ENCODE data around the gene HORMAD2.
"Not testable (repeated sequence)": the region's sequence is repeated elsewhere in the genome, so short reads cannot be mapped to it uniquely, and the experiment has no call there.

HORMAD2 gene

GRCh38 chr22:30211124-30211820, 131.0 kb downstream of the HORMAD2 start:
- DNase-seq (ENCODE audit: low read depth) = no peak

GRCh38 chr22:30212363-30212995, 132.2 kb downstream of the HORMAD2 start:
- DNase-seq (ENCODE audit: low read depth) = no peak

DNA sequence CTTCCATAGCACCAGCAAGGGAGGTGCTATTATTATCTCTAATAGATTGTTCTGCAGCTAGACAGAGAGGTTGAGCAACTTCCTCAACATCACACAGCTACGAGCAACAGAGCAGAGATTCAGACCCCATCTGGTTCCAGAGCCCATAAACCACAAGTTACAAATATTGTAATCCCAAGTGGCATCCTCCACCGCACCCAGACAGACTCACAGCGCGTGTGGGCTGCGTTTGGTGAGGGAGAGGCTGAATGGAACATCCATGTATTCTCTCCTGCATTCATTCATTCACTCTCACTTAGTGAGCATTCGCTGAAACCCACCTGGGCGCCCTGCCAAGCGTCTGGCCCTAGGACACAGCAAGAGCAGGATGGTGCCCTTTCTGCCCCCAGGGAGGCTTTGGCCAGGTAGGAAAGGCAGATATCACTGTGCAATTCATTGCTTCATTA, 132.8 kb downstream of the HORMAD2 start:
- no peak for DNase-seq (ENCODE audit: low read depth)

DNA sequence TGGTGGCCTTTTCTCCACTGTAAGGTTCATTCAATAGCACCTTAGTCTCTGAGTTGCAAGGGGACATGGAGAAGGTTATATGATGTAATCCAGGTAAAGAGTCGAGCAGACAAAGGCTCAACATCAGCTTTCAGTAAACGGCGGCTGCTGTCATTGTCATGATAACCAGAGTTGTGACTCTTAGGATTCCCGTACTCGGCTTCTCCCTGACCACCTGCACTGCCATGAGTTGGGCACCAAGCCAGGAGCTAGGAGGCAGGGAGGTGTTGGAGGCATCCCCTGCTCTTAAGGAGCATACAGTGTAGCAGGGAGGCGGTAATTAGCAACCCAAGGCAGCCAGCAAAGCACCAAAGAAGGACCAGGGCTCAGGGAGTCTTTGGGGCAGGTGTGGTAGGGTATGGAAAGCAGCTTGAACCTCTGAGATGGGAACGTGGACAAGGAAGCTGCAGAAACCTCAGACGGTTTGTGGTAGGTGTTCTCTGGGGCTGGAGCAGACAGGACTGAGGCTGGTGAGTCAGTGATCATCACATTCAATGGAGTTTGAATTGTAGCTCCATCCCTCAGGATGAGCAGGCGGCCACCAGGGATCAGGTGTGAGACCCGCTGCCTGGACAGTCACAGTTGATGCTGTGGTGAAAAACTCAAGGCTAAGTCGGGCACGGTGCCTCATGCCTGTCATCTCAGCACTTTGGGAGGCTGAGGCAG, 134.6 kb downstream of the HORMAD2 start:
- no peak for DNase-seq (ENCODE audit: low read depth)

GRCh38 chr22:30216272-30216671, 136.0 kb downstream of the HORMAD2 start:
- DNase-seq (ENCODE audit: low read depth) = not testable (repeated sequence)

- DNase-seq (ENCODE audit: low read depth) = no peak
These were observed 136.4 kb downstream of the HORMAD2 start for GRCh38 chr22:30216710-30217109.

DNA sequence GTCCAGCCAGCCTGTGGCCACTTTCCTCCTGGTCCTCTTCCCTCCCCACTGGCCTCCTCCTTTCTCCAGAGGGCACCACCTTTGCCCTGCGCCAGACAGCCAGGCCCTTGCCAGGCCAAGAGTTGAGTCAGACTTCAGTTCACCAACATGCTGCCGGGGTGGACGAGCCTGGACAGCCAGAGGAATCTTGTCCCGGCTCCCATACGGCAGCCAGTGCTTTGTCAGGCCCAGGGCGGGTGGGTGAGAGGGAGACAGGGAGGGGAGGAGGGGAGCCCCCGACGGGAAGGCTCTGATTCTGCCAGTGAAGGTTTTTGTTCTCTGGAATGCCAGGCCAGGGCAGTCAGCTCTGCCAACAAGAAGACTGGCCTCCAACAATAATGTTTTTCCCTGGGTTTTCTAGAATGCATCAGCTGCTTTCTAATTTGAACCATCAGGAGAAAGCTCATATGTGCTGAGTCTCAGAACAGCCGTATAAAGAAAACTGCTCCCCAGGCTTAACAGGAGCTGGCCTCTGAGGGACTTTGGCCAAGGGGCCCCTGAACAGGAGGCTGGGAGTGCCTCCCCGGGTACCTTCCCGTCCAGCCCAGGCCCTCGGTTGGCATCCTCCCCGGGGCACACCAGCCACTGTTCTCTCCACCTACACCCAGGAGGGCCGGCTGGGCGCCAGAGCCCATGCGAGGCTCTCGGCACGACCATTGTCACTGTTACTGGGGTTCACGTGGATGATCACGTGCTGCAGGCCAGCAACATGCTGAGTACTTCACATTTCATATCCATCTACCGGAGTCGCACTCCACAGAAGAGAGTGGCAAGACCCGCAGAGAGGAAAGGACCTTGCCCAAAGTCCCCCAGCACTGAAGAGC, 137.7 kb downstream of the HORMAD2 start:
- DNase-seq (ENCODE audit: low read depth) = no peak

DNA sequence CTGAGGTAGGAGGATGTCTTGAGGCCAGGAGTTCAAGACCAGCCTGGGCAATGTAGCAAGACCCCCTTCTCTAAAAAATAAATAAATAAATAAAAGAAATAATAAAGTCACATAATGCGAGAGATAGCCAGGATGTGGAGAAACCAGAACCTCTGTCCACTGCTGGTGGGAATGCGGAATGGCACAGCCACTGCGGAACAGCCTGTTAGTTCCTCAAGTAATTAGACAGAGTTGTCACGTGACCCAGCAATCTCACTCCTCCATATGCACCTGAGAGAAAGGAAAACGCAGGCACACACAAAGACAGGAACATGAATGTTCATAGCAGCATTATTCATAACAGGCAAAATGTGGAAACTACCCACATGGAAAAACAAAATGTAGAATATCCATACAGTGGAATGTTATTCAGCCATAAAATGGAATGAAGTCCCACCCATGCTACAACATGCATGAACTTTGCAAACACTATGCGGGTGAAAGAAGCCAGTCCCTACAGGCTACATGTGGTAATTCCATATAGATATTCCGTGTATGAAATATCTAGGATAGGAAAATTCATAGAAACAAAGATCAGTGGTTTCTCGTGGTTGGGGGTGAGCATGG, 138.9 kb downstream of the HORMAD2 start:
- no peak for DNase-seq (ENCODE audit: low read depth)

DNA sequence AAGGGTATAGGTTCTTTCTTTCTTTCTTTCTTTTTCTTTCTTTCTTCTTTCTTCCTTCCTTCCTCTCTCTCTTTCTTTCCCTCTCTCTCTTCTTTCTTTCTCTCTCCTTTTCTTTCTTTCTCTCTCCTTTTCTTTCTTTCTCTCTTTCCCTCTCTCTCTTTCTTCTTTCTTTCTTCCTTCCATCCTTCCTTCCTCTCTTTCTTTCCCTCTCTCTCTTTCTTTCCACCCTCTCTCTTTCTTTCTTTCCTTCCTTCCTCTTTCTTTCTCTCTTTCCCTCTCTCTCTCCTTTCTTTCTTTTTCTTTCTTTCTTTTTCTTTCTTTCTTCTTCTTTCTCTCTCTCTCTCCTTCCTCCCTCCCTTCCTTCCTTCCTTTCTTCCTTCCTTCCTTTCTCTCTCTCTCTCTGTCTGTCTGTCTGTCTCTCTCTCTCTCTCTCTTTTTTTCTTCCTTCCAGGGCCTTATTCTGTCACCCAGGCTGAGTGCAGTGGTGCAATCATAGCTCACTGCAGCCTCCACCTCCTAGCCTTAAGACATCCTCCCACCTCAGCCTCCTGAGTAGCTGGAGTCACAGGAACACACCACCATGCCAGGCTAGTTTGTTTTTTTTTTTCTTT, 139.5 kb downstream of the HORMAD2 start:
- DNase-seq (ENCODE audit: low read depth) = no peak

- DNase-seq (ENCODE audit: low read depth) = no peak
These were observed 140.2 kb downstream of the HORMAD2 start for GRCh38 chr22:30220338-30221012.

- DNase-seq (ENCODE audit: low read depth) = no peak
These were observed 141.1 kb downstream of the HORMAD2 start for GRCh38 chr22:30221121-30221992.

DNA sequence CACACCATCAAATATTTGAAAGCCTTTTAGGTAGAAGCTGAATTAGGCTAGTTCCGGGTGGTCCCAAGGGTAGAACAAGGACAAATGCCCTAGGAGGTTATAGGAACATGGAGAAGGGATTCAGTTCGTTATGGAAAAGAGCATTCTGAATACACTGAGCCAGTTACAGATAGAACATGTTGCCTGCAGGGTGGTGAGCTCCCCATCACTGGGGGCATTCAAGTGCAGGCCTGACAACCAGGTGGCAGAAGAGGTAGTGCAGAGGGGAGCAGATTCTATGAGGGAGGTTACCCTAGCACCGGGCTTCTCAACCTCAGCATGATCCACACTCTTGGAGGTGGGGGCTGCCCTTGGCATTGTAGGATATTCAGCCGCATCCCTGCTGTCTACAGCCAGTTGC, 142.1 kb downstream of the HORMAD2 start:
- no peak for DNase-seq (ENCODE audit: low read depth)

DNA sequence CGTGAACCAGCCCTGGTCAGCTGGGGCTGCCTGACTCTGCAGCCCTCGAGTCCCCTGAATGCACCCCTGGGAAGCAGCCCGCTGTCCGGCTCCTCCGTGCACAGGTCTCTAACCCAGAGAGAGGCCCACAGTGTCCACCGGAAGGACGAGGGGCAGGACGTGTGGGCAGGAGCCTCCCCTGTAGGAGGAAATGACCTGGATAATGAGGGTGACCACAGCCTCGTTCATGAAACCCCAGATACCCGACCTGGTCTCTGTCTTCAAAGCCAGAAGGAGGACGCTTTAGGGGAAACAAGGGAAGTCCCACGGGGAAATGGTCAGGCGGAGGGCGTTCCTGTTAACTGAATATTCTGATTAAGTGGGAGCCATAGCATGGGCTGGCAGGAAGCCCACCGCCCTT, 143.0 kb downstream of the HORMAD2 start:
- no peak for DNase-seq (ENCODE audit: low read depth)

GRCh38 chr22:30224161-30224857, 144.0 kb downstream of the HORMAD2 start:
- no peak for DNase-seq (ENCODE audit: low read depth)

- no peak for DNase-seq (ENCODE audit: low read depth)
These were observed 145.1 kb downstream of the HORMAD2 start for GRCh38 chr22:30225220-30225927.

DNA sequence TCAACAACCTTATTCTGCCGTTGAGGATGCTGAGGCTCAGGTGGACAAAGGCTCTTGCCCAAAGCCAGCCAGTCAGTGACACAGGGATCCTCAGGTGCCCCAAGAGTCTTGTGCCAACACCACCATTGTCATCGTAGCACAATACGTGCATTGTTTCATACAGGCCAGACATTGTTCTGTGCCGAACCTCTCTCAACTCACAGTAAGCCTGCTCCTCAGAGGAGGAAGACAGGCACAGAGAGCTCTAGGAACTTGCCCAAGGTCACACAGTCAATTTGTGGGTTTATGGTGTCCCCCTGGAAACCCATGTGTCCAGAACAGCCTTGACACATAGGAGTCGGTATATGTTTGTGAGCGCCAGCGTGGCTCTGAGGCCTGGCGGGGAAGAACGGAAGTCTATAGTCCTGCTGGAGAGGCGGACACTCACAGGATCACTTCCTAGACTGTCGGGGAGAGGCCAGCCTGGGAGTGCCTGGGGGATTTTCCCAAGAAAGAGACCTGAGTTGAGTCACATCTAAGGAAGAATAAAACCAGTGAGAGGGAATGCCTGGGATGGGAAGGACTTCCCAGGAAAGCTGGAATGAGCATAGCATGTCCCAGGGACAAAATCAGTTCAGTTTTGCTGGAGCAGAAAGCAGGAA, 146.0 kb downstream of the HORMAD2 start:
- no peak for DNase-seq (ENCODE audit: low read depth)

Measured in fibroblast of the conjunctiva (primary cell).